ENCODE data around the gene EZH2.

The EZH2 gene

GRCh38 chr7:148761499-148762278 lies 122.4 kb downstream of the EZH2 start:
- DNase-seq, result no peak
